Stomach (tissue), 4 donors: ENCODE data around the gene WWC1.

Source experiments
- POLR2A ChIP-seq, 4 donors: fragments of 450-650 bp; IDR thresholded peaks; one replicate each; pipeline ENCODE4 v1.6.1; 2016; ENCODE audit warnings: antibody characterized with exemption in 4 of 4, control low read depth in 2 of 4, mild to moderate bottlenecking in 1 of 4, moderate library complexity in 1 of 4
- POLR2AphosphoS5 ChIP-seq, 3 donors: sonication (generic); formaldehyde crosslinking; IDR thresholded peaks; one replicate each; pipeline ENCODE4 v1.6.1; 2016; ENCODE audit warnings: antibody characterized with exemption in 3 of 3
- TF ChIP-seq, protein P1 (sequence below), 7 experiments: fragments of 450-650 bp in 4 of 7; fragments of 200-600 bp in 3 of 7; sonication (generic) in 3 of 7; IDR thresholded peaks; one replicate each; pipeline ENCODE4 v1.5.1; 2016 to 2019; ENCODE audit warnings: antibody characterized with exemption in 7 of 7, control low read depth in 2 of 7, mild to moderate bottlenecking in 1 of 7

DNA sequence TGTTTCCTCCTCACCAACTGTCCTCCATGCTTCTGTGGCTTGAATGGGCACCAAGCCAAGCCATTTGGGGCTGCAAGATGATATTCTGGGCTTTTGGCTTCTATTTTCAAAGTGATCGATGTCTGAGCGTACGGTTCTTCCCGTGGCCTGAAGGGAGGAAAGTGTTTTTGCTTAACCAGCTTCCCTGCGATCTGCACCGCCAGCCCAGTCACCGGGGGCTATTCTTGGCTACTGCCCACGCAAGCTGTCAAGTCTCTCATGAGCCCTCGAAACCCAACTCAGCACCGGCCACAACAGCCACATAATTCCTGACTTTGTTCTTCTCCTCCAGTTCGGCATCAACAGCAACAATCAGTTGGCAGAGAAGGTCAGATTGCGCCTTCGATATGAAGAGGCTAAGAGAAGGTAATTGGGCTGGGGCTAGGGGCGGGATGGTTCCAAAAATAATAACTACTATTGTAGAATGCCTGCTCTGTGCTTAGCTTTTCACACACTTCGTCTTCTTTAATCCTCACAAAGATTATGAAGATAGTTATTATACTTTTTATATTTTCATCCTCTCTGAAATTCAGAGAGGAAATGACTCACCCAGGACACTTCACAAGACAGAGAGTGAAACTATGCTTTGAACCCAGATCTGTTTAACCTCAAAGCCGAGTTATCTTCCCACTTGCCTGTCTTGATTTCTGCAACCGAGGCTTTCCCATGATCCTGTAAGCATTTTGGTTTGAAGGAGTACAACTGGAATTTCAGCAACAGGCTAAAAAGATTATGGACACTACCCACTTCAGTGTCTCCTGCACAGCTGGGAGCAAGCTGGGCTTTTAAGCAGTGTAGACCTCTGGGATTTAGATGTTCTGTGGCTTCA lies 118.4 kb downstream of the WWC1 start:
- TF ChIP-seq POLR2A (IDR thresholded peaks at IDR 0.05) (no peak), POLR2AphosphoS5 (IDR thresholded peaks at IDR 0.05) (no peak)
- TF ChIP-seq, protein P1, sequence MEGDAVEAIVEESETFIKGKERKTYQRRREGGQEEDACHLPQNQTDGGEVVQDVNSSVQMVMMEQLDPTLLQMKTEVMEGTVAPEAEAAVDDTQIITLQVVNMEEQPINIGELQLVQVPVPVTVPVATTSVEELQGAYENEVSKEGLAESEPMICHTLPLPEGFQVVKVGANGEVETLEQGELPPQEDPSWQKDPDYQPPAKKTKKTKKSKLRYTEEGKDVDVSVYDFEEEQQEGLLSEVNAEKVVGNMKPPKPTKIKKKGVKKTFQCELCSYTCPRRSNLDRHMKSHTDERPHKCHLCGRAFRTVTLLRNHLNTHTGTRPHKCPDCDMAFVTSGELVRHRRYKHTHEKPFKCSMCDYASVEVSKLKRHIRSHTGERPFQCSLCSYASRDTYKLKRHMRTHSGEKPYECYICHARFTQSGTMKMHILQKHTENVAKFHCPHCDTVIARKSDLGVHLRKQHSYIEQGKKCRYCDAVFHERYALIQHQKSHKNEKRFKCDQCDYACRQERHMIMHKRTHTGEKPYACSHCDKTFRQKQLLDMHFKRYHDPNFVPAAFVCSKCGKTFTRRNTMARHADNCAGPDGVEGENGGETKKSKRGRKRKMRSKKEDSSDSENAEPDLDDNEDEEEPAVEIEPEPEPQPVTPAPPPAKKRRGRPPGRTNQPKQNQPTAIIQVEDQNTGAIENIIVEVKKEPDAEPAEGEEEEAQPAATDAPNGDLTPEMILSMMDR (IDR thresholded peaks at IDR 0.05) = no peak
